ENCODE data around the gene PLD1.
"Not testable (repeated sequence)": the region's sequence is repeated elsewhere in the genome, so short reads cannot be mapped to it uniquely, and the experiment has no call there.

The PLD1 gene

GRCh38 chr3:171598990-171599389 is 211.3 kb downstream of the PLD1 start:
- DNase-seq: no peak

GRCh38 chr3:171592786-171593185 is 217.5 kb downstream of the PLD1 start:
- no peak for DNase-seq

- DNase-seq: no peak
Observed at GRCh38 chr3:171591070-171591469, 219.2 kb downstream of the PLD1 start.

- DNase-seq: no peak
Observed at GRCh38 chr3:171586274-171586673, 224.0 kb downstream of the PLD1 start.

GRCh38 chr3:171585039-171585438 is 225.2 kb downstream of the PLD1 start:
- no peak for DNase-seq

GRCh38 chr3:171584100-171584499 is 226.2 kb downstream of the PLD1 start:
- DNase-seq: no peak

- DNase-seq: no peak
Observed at GRCh38 chr3:171574556-171575240, 235.6 kb downstream of the PLD1 start.

GRCh38 chr3:171569571-171570132 is 240.6 kb downstream of the PLD1 start:
- DNase-seq: no peak

- DNase-seq: no peak
Observed at GRCh38 chr3:171568766-171569165, 241.5 kb downstream of the PLD1 start.

GRCh38 chr3:171566803-171567422 is 243.4 kb downstream of the PLD1 start:
- no peak for DNase-seq

GRCh38 chr3:171565481-171566058 is 244.7 kb downstream of the PLD1 start:
- no peak for DNase-seq

- no peak for DNase-seq
Observed at GRCh38 chr3:171564748-171565480, 245.4 kb downstream of the PLD1 start.

- DNase-seq: no peak
Observed at GRCh38 chr3:171563298-171563697, 247.0 kb downstream of the PLD1 start.

GRCh38 chr3:171562459-171562858 is 247.8 kb downstream of the PLD1 start:
- not testable (repeated sequence) for DNase-seq

- DNase-seq: no peak
Observed at GRCh38 chr3:171561596-171562323, 248.5 kb downstream of the PLD1 start.

- no peak for DNase-seq
Observed at GRCh38 chr3:171559586-171559985, 250.7 kb downstream of the PLD1 start.

- DNase-seq: no peak
Observed at GRCh38 chr3:171558188-171558696, 252.0 kb downstream of the PLD1 start.

GRCh38 chr3:171557173-171557572 is 253.1 kb downstream of the PLD1 start:
- DNase-seq: no peak

GRCh38 chr3:171556574-171557145 is 253.6 kb downstream of the PLD1 start:
- DNase-seq: no peak

- no peak for DNase-seq
Observed at GRCh38 chr3:171556148-171556547, 254.1 kb downstream of the PLD1 start.

GRCh38 chr3:171553086-171553485 is 257.2 kb downstream of the PLD1 start:
- DNase-seq: no peak

- DNase-seq: no peak
Observed at GRCh38 chr3:171552531-171552930, 257.8 kb downstream of the PLD1 start.

All from activated CD4-positive, alpha-beta T cell treated with anti-CD3 and anti-CD28 coated beads, Interleukin-2, amount 50 U/mL, for 1 hour (primary cell).